GM23248 (cell line): ENCODE data around the gene SYTL3.

Experiments used
- EZH2 ChIP-seq: fragments of 200-600 bp; sonication (generic); IDR thresholded peaks from 2 replicates; pipeline ENCODE4 v1.6.1; 2018; ENCODE audit warnings: antibody characterized with exemption, mild to moderate bottlenecking; ENCODE audit not compliant: insufficient read depth, poor library complexity, severe bottlenecking
- EZH2phosphoT487 ChIP-seq: fragments of 200-600 bp; sonication (generic); IDR thresholded peaks from 2 replicates; pipeline ENCODE4 v1.6.1; 2018; ENCODE audit warnings: antibody characterized with exemption, moderate library complexity, mild to moderate bottlenecking, low read depth; ENCODE audit not compliant: insufficient read depth

GRCh38 chr6:158718461-158719046 is 68.7 kb downstream of the SYTL3 start:
- TF ChIP-seq EZH2 (no peak), EZH2phosphoT487 (no peak)
